Natural killer cell treated with Interleukin-12 subunit alpha and Interleukin-12 subunit beta and Interleukin-15 and Interleukin-18, amount 100 ng/mL, for 72 hours (primary cell): ENCODE results near the gene SMIM22. TPM values are rescaled to one million over a fixed set of nuclear protein-coding genes. Genes with fewer than 3 reads are reported as not detected.
"Not testable (repeated sequence)": the region's sequence is repeated elsewhere in the genome, so short reads cannot be mapped to it uniquely, and the experiment has no call there.

Experiments
- ATAC-seq, 2 donors: fragments of 150-1000 bp; cut with Tn5 transposase in 1 of 2; sonication (Bioruptor Pico), chemical (Tn5 transposase) in 1 of 2; 2 replicates each; pipeline ENCODE4 v1.10.0; 2021
- DNase-seq: peaks from one replicate; pipeline ENCODE4 v3.0.0; 2022; ENCODE audit warnings: low spot score
- H3K27ac Mint-ChIP-seq, 2 donors: 1 replicate in 1 of 2; 2 replicates in 1 of 2; pipeline ENCODE4 v1.8.0; 2022; ENCODE audit warnings: mixed read lengths in 2 of 2, mild to moderate bottlenecking in 1 of 2, moderate library complexity in 1 of 2
- H3K27me3 Mint-ChIP-seq, 2 donors: 1 replicate in 1 of 2; 2 replicates in 1 of 2; pipeline ENCODE4 v1.8.0; 2022; ENCODE audit warnings: mixed read lengths in 2 of 2
- H3K36me3 Mint-ChIP-seq: one replicate; pipeline ENCODE4 v1.8.0; 2022; ENCODE audit warnings: mixed read lengths
- H3K4me1 Mint-ChIP-seq, 2 donors: 1 replicate in 1 of 2; 2 replicates in 1 of 2; pipeline ENCODE4 v1.8.0; 2022; ENCODE audit warnings: low read depth in 2 of 2, mixed read lengths in 2 of 2, mild to moderate bottlenecking in 1 of 2
- H3K4me3 Mint-ChIP-seq: one replicate; pipeline ENCODE4 v1.8.0; 2022; ENCODE audit warnings: mixed read lengths
- H3K9me3 Mint-ChIP-seq: 2 replicates; pipeline ENCODE4 v1.8.0; 2022; ENCODE audit warnings: mixed read lengths
- total RNA-seq, 2 donors: library from RNA; stranded (reverse); gene quantifications; one replicate each; pipeline ENCODE4 v1.2.3, GENCODE V29; 2022

The SMIM22 gene
- total RNA-seq, 2 donors from 2014 or later, result not detected

DNA sequence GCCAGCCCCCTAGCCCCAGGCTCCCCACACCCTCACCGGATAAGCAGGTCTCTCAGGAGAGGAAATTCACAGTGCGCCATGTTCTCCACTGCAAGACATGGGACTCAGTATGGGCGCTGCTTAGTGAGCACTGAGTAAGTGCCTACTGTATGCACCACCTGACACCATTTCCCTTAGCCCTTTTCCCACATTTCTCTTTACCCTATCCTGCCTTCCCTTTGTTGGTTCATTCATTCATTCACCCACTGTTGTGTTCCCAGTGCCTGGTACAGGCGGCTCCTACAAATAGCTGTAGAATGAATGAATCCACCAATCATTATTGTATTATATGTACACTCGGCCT is 17.1 kb upstream of the SMIM22 start:
- ATAC-seq (no peak), DNase-seq (no peak)
- no peaks in the 10 kb centered on the region for H3K9me3 Mint-ChIP-seq
- peaks cover 0 to 2% of the 10 kb centered on the region in 2 donors for H3K27me3 Mint-ChIP-seq
- H3K27ac Mint-ChIP-seq, result no peak overlapping the region
- H3K36me3 Mint-ChIP-seq, result no peaks in the 10 kb centered on the region
- H3K4me1 Mint-ChIP-seq, result no peaks in the 10 kb centered on the region
- H3K4me3 Mint-ChIP-seq, result no peak overlapping the region

- H3K4me3 Mint-ChIP-seq, result no peak overlapping the region
- H3K36me3 Mint-ChIP-seq, result no peaks in the 10 kb centered on the region
Measured at GRCh38 chr16:4780235-4780634, 14.9 kb upstream of the SMIM22 start.

DNA sequence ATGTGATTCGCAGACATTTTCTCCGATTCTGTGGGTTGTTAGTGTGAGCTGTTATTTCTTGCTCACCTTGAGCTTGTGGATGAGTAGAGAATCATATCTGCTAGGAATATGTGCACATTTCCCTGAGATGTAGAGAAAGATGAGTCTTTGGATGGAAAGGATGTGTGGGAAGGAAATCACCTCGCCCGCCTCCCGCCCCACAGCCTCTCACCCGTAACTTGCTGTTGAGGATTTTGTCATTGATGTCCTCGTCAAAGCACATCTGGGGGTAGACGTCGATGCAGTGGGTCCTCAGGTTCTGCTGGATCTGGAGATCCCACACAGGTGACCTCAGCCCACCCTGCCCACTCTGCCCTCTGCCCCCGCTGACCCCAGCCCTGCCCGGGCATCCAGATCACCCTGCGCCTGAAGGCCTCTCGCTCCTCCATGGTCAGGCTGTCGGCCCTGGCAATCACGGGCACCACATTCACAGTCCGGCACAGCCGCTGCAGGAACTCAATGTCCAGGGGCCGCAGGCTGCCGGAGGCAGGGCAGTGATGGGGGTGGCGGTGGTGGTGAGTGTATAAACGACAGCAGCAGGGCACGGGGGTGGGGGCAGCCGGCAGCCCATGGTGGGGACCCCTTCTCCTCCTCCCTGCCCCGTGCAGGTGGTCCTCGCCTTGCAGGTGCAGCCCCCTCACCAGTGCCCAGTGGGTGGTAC is 11.8 kb upstream of the SMIM22 start:
- Mint-ChIP-seq H3K4me3 (no peak overlapping the region), H3K36me3 (no peaks in the 10 kb centered on the region), H3K27me3 (no peaks in the 10 kb centered on the region), H3K27ac (no peak overlapping the region), H3K9me3 (no peaks in the 10 kb centered on the region), H3K4me1 (no peaks in the 10 kb centered on the region)
- ATAC-seq (no peak), DNase-seq (no peak)

More at GRCh38 chr16:4780235-4780634, 14.9 kb upstream of the SMIM22 start:
- no peak overlapping the region for H3K27ac Mint-ChIP-seq
- ATAC-seq (no peak), DNase-seq (no peak)
- H3K27me3 Mint-ChIP-seq, result peaks cover 0 to 2% of the 10 kb centered on the region in 2 donors
- no peaks in the 10 kb centered on the region for H3K9me3 Mint-ChIP-seq
- no peaks in the 10 kb centered on the region for H3K4me1 Mint-ChIP-seq

- Mint-ChIP-seq H3K4me1 (no peaks in the 10 kb centered on the region), H3K4me3 (no peak overlapping the region), H3K27me3 (no peaks in the 10 kb centered on the region), H3K27ac (no peak overlapping the region), H3K36me3 (no peaks in the 10 kb centered on the region), H3K9me3 (no peaks in the 10 kb centered on the region)
- ATAC-seq, result no peak
- no peak for DNase-seq
Measured at GRCh38 chr16:4783951-4784336, 11.2 kb upstream of the SMIM22 start.

- not testable (repeated sequence) for DNase-seq, H3K9me3 Mint-ChIP-seq, H3K4me1 Mint-ChIP-seq, H3K27ac Mint-ChIP-seq, H3K27me3 Mint-ChIP-seq, H3K4me3 Mint-ChIP-seq, H3K36me3 Mint-ChIP-seq, ATAC-seq
Measured at GRCh38 chr16:4784444-4784987, 10.7 kb upstream of the SMIM22 start.

- Mint-ChIP-seq H3K36me3 (no peaks in the 10 kb centered on the region), H3K4me1 (no peaks in the 10 kb centered on the region), H3K27ac (no peak overlapping the region), H3K9me3 (no peaks in the 10 kb centered on the region), H3K4me3 (no peak overlapping the region), H3K27me3 (no peaks in the 10 kb centered on the region)
- ATAC-seq (peak in 1 of 2 donors; percentile 52), DNase-seq (no peak)
Measured at GRCh38 chr16:4785758-4786433, 9.3 kb upstream of the SMIM22 start.

DNA sequence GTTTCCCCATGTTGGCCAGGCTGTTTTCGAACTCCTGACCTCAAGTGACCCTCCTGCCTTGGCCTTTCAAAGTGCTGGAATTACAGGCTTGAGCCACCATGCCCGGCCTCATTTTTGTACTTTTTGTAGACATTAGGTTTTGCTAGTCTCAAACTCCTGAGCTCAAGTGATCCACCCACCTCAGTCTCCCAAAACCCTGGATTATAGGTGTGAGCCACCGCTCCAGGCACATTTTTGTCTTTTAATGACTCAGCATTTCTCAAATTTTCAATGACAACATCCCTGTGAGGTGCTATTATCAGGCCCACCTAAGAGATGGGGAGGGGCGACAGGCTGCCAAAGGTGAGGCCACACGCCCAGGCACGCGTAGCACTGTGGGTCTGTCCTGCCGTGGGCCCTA is 8.1 kb upstream of the SMIM22 start:
- DNase-seq (peak; percentile 45), ATAC-seq (no peak)
- Mint-ChIP-seq H3K27ac (no peak overlapping the region), H3K9me3 (no peaks in the 10 kb centered on the region), H3K36me3 (no peaks in the 10 kb centered on the region), H3K4me1 (no peaks in the 10 kb centered on the region), H3K27me3 (no peaks in the 10 kb centered on the region), H3K4me3 (no peak overlapping the region)

DNA sequence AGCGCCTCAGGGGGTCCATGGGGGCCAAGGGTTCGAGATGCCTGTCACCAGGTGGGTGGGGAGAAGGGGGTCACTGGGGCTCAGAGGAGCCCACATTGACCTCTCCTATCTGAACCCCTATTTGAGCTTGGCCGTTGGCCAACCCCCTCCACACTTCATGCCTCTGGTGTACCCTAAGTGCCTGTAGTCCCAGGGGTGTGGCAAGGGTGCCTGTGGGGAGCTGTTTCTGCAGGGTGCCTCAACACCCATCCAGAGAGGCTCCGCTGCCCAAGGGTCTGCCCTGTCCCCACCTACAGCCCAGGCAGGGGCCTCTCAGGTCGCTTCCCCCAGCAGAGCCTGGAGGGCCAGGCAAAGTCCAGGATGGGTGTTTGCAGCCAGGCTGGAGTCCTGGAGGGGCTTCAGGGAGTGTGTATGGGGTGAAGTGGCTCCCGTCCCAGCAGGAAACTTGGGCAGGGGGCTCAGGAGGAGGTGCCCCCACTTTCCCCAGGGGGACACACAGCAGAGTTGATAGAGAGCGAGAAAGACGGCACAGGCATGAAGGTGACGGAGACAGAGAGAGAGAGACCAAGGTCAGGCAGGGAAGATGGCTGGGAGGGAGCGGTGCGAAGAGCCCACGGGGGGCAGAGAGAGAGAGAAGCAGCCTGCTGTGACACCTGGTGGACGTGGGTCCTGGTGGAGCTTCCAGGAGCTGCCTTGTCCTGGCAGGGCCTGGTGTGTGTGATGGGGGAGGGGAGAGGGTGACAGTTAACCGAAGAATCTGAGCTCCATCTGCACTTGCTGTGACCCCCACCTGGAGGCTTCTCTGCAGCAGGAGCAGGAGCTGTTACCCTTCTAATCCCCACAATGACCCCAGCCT is 7.3 kb upstream of the SMIM22 start, which contains the start of gene SEPTIN12:
TSS of gene SEPTIN12 (minus strand) at position 719 of the 856 bp plus-strand sequence. CDS start at position 19, 700 bp downstream.
- ATAC-seq, result no peak
- H3K4me1 Mint-ChIP-seq, result no peaks in the 10 kb centered on the region
- H3K27ac Mint-ChIP-seq, result no peak within 1 kb of the TSS
- H3K9me3 Mint-ChIP-seq, result no peaks in the 10 kb centered on the region
- H3K27me3 Mint-ChIP-seq, result no peaks in the 10 kb centered on the region
- DNase-seq, result peak; percentile 29
- no peaks in the 10 kb centered on the region for H3K36me3 Mint-ChIP-seq
- H3K4me3 Mint-ChIP-seq, result no peak within 1 kb of the TSS

GRCh38 chr16:4788489-4788889 is 6.7 kb upstream of the SMIM22 start:
- H3K4me3 Mint-ChIP-seq, result no peak overlapping the region
- no peaks in the 10 kb centered on the region for H3K9me3 Mint-ChIP-seq
- no peaks in the 10 kb centered on the region for H3K4me1 Mint-ChIP-seq
- DNase-seq (peak; percentile 44), ATAC-seq (no peak)
- H3K27ac Mint-ChIP-seq, result no peak overlapping the region
- no peaks in the 10 kb centered on the region for H3K27me3 Mint-ChIP-seq
- H3K36me3 Mint-ChIP-seq, result no peaks in the 10 kb centered on the region

- H3K27ac Mint-ChIP-seq, result no peak overlapping the region
- no peaks in the 10 kb centered on the region for H3K36me3 Mint-ChIP-seq
- no peak for DNase-seq
- H3K9me3 Mint-ChIP-seq, result no peaks in the 10 kb centered on the region
- no peak for ATAC-seq
- H3K4me1 Mint-ChIP-seq, result no peaks in the 10 kb centered on the region
- no peaks in the 10 kb centered on the region for H3K27me3 Mint-ChIP-seq
- no peak overlapping the region for H3K4me3 Mint-ChIP-seq
Measured at GRCh38 chr16:4788910-4789309, 6.3 kb upstream of the SMIM22 start.

- DNase-seq, result no peak
Measured at GRCh38 chr16:4790261-4790660, 4.9 kb upstream of the SMIM22 start.

DNA sequence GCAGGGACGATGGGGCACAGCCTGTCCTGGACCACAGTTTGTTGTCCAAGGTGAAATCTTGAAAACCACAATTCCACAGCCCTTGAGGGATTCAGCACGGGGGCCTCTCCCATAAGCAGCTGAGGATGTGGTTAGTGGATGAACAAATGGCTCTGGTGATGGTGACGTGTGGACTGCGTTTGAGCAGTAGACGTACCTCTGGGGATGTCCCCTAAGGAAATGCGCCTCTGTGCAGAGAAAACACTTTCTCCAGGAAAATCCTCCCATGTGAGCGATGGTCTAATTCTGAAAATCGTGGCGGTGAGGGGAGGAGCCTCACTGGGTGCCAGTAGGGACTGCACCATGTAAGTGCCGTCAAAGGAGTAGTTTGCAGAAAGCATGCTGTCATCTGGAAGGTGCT is 4.3 kb upstream of the SMIM22 start:
- DNase-seq (peak; percentile 51), ATAC-seq (peak in 1 of 2 donors; percentile 14)
- no peaks in the 10 kb centered on the region for H3K9me3 Mint-ChIP-seq
- no peaks in the 10 kb centered on the region for H3K36me3 Mint-ChIP-seq
- H3K27ac Mint-ChIP-seq, result no peak overlapping the region
- no peak overlapping the region for H3K4me3 Mint-ChIP-seq
- no peaks in the 10 kb centered on the region for H3K27me3 Mint-ChIP-seq
- no peaks in the 10 kb centered on the region for H3K4me1 Mint-ChIP-seq

More at GRCh38 chr16:4790261-4790660, 4.9 kb upstream of the SMIM22 start:
- Mint-ChIP-seq H3K4me1 (no peaks in the 10 kb centered on the region), H3K27ac (no peak overlapping the region), H3K36me3 (no peaks in the 10 kb centered on the region), H3K4me3 (no peak overlapping the region), H3K9me3 (no peaks in the 10 kb centered on the region), H3K27me3 (no peaks in the 10 kb centered on the region)
- no peak for ATAC-seq

DNA sequence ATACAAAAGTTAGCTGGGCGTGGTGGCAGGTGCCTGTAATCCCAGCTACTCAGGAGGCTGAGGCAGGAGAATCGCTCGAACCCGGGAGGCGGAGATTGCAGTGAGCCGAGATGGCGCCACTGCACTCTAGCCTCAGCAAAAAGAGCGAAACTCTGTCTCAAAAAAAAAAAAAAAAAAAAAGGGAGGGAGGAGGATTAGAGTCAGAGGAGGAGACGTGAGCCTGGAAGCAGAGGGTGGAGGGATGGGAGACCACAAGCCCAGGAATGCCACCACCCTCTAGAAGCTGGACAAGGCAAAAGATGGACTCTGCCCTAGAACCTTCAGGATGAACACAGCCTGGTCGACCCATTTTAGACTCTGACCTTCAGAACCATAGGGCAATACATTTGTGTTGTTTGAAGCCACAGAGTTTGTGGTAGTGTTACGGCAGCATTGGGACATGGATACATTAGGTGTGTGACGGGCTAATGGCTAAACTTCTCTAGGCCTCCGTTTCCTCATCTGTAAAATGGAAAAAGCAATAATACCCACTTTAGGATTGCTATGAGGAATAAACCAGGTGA is 2.1 kb upstream of the SMIM22 start:
- DNase-seq, result peak; percentile 49
- H3K4me3 Mint-ChIP-seq, result no peak overlapping the region
- no peaks in the 10 kb centered on the region for H3K4me1 Mint-ChIP-seq
- H3K27ac Mint-ChIP-seq, result no peak overlapping the region
- ATAC-seq, result no peak
- no peaks in the 10 kb centered on the region for H3K9me3 Mint-ChIP-seq
- no peaks in the 10 kb centered on the region for H3K27me3 Mint-ChIP-seq
- H3K36me3 Mint-ChIP-seq, result no peaks in the 10 kb centered on the region
